COLO668 (cell line): Measurements from ENCODE around the gene ATP6V0E1.

ENCODE experiments used
- DNase-seq: peaks from one replicate; lab custom pipeline; 2025; ENCODE audit not compliant: unreplicated experiment; lab: John Stamatoyannopoulos, UW

ATP6V0E1 gene

DNA sequence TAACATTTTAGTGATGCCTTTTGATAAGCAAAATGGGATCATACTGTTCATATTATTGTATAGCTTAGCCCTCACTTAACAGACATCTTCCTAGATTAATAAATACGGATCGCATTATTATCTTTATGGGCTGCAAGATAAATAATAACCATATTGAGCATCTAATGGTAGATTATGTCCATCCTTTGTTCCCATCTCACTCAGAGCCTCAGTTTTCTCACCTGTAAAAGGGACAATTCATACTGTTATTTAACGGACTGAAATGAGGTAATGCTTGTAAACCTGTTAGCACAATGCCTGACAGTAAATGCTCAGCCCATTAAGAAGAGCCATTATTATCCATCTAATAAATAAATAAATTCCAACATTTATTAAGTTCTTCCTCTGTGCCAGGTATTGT lies 27.3 kb upstream of the ATP6V0E1 start:
- DNase-seq: no peak

DNA sequence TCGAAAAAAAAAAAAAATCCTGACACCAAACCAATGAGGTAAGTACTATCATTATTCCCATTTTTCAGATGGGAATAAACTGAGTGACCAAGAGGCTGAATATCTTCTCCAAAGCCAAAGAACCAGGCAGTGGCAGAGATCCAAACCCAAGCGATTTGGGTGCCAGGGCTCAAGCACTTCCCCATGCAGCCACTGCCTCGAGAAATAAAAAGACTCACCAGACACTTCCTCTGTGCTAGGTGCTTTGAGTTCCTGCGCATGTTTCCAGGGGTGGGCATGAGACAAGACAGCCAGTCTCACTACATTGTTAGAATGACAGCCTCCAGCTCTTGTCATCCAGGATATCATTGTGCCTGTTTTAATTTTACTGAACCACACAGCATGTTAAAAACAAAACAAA lies 26.6 kb upstream of the ATP6V0E1 start:
- no peak for DNase-seq

DNA sequence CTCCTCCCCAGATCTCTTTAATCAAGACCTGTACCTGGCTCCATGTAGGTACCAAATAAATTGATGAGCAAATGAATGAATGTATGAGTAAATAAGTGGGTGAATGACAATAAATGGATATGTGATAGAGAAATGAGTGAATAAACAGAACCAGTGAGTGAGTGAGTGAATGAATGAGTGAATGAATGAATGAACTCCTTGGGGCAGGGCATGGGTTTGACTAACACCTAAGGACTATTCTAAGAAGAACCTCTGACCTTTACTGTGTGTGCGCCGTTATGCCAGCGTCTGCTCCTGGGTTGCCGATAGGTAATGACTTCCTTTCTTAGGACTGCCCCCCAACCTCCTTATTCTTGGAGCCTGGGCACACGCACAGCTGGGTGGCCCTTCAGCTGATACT lies 26.1 kb upstream of the ATP6V0E1 start:
- no peak for DNase-seq

DNA sequence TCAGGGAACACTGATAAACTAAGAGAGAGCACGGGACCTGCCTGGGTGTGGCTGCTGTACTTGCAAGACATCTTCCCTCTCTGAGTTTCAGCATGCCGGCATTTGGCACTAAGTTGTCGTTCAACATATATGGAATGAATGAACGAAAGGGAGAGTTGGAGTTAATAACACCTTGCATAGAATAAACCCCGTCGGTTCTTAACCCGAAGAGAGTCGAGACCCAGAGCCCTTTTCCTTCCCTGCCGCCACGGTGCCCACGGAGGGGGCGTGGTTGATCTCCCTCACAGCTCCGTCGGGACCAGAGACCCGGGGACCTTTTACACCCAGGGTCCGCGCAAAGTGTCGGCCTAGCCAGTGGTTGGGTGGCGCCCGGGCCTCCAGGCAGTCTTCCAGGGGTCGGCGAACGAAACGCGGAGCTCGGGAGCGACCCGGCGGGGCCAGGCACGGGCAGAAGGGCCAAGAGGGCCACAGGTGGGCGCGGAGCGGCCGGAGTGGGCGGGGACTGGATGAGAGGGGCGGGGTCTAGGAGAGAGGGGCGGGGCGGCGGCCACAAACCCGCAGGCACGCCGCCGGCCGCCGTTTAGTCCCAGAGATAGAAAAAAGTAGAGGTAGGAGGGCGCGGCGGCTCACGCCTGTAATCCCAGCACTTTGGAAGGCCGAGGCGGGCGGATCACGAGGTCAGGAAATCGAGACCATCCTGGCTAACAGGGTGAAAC lies 25.1 kb upstream of the ATP6V0E1 start:
- DNase-seq: peak; percentile 65

DNA sequence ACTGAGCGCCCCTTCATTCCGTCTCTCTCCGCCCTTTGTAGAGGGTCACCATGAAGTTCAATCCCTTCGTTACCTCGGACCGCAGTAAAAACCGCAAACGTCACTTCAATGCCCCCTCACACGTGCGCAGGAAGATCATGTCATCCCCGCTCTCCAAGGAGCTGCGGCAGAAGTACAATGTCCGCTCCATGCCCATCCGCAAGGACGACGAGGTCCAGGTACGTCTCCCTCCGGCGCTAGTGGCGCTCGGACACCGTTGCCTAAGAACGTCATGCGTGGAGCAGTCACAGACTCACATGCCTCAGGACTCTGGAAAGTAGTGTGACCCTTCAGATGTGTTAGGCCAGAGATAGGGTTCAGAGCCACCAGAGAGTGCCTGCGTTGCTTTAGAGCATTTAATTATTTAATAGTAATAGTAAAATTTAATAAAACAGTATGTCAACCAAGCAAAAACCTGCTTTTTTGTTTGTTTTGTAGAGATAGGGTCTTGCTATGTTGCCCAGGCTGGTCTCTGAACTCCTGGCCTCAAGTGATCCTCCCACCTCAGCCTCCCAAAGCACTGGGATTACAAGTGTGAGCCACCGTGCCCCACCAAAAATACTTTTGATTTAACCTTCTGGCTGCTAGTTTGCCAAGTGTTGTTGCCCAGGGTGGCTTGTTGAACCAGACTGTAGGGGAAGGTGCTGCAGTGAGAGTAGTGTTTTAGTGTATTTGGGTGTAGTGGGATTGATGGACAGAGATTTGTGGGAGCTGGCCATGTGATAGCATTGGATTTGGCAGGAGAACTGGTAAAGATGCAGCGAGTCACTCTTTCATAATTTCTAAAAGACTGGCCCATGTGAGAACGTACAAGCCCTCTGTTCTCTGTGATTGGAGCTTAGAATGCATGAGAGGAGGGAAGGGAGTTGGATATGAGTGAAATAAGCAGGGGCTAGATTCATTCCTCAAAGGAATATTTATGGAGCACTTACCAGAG lies 23.5 kb upstream of the ATP6V0E1 start:
- no peak for DNase-seq

DNA sequence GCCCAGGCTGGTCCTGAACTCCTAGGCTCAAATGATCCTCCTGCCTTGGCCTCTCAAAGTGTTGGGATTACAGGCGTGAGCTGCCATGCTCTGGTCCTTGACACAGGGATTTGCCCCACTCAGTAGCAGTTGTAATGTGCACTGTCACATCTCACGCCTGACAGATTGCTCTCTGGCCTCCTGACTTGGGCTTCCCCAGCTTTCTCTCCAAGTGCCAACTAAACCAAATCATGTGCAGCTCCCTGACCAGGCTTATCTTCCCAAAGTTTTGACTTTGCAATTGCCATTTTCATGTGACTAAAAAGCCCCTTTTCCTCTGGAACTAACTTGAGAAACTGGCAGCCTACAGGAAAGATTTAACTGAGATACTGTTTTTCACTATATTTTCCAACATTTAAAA lies 13.7 kb upstream of the ATP6V0E1 start:
- DNase-seq: no peak

DNA sequence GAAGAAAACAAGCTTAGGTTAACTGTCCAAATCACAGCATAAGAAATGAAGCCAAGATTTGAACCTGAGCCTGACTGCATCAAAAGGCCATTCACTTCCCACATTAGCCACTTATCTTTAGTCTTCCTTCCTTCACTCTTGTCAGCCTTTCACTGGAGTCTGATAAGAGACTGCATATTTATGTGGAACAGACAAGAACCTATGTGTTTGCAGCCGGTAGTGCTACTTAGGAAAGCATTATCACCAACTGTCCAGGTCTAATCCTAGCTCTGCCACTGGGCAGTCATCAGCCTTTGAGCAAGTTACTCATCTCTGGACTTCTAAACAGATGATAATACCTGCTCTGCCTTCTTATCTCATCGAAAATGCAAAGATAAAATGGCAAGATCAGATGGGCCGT lies 12.1 kb upstream of the ATP6V0E1 start:
- no peak for DNase-seq

DNA sequence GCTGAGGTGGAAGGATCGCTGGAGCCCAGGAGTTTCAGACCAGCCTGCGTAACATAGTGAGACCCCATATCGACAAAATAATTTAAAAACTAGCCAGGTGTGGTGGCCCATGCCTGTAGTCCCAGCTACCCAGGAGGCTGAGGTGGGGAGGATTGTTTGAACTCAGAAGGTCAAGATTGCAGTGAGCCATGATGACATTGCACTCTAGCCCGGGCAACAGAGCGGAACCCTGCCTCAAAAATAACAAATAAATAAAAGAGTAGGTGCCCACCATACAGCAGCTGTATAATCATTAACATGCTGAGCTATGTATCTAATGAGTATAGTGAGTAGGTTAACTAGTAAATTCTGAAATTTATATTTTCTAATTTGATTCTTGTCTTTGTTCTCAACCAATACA lies 11.0 kb upstream of the ATP6V0E1 start:
- no peak for DNase-seq

DNA sequence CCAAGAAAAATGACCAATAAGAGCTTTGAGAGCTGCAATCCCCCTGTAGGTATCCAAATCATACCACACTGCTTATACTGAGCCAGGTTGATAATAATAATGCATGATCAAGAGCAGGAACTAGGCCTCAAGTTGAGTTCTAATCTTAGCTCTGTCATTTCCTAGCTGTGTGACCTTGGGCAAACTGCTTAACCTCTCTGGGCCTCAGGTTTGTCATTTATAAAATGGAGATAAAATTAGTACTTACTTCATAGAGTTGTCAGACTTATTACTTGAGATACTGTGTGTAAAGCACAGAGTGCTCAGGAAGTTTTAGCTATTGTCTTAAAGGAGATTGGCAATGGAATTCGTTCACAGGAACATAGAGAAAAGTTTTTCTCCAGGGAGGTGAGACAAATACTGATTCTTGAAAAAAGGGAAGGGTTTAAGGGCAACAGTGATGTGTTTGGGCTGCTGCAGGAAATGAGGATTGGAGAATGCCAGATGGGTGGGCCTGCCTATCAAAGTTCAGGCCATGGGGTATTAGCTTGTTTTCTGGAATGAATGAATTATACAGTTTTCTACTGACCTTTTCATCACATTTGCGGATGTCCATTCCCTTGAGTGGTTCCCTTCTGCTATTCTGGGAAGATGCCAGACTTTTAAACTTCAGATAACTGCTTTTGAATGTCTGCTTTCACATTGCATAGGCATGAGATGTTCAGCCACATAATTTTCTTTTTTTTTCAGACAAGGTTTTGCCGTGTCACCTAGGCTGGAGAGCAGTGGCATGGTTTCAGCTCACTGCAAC lies 10.2 kb upstream of the ATP6V0E1 start:
- DNase-seq: no peak

DNA sequence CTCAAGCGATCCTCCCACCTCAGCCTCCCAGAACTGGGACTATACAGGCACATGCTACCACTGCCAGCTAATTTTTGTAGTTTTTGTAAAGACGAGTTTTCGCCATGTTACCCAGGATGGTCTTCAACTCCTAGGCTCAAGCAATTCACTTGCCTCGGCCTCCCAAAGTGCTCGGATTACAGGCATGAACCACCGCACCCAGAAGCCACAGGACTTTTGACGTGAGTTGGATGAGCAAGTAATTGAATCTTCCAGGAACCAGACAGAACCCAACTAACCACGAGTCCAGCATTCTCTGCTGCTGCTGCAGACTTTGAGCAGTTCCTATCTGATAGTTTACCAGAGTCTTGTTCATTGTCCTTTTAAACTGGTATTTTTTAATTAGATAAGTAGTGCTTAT lies 9.6 kb upstream of the ATP6V0E1 start:
- no peak for DNase-seq

DNA sequence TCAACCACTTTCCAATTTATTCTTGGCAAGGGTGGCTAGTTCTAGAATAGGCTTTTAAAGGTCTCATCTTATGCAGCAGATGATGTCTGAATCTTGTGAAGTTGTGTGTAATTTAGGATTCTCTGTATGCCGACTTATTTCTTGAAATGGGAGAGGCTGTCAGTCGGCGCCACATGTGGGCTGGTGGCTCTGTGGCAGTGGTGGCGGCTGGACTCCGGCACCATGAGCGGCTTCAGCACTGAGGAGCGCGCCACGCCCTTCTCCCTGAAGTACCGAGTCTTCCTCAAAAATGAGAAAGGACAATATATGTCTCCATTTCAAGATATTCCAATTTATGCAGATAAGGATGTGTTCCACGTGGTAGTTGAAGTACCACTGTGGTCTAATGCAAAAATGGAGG lies 8.3 kb upstream of the ATP6V0E1 start:
- no peak for DNase-seq

DNA sequence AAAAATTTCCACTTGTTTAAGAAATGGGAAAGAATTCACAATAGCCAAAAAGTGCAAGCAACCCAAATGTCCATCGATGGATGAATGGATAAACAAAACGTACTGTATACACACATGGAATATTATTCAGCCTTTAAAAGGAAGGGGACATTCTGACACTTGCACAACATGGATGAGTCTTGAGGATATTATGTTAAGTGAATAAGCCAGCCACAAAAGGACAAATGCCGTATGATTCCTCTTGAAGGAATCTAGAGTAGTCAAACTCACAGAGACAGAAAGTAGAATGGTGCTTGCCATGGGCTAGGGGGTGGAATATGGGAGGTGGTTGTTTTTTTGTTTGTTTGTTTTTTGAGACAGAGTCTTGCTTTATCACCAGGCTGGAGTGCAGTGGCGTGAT lies 3.8 kb upstream of the ATP6V0E1 start:
- DNase-seq: no peak

DNA sequence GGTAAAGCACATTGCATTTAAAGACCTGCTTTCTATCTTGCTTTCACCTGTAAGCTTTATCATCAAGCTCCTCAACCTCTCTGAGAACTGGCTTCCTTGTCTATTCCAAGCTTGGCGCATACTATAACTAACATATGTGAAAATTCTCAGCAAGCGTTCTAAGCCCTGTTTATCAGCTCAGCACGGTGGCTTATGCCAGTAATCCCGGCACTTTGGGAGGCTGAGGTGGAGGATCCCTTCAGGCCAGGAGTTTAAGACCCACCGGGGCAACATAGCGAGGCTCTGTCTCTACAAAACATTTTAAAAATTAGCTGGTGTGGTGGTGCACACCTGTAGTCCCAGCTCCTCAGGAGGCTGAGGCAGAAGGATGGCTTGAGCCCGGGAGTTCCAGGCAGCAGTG lies 1.6 kb upstream of the ATP6V0E1 start:
- no peak for DNase-seq

DNA sequence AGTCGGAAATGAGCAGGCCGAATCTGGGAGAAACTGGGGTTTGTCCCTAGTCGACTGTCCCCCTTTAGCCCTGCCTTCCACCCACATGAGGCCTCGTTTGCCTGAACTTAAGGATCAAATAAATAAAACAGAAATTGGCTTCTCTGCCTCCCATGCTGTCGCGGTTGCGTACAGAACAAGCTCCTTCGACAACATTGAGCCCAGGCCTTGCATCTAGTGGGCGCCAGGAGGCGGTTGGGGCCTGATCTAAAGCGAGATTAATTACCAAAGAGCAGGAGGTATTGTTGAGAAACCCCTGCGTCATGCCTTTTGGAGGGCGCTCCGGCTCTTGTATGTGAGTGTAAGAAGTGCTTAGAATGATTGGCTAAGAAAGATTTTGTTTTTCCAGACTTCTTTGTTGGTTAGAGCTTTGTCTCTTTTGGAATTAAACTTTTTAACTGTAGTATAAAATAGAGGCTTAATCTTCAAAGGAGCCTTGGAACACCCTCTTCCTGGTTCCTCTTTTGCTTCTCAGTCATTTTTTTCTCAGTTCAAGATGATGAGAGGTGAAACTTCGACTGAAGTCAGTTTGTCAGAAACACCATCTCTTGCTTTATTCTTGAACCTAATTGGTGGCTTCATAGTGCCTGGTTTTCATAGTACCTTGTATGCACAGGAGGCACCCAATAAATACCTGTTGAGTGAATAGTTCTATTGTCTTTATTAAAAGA lies 828 bp downstream of the ATP6V0E1 start:
- DNase-seq: peak; percentile 64

DNA sequence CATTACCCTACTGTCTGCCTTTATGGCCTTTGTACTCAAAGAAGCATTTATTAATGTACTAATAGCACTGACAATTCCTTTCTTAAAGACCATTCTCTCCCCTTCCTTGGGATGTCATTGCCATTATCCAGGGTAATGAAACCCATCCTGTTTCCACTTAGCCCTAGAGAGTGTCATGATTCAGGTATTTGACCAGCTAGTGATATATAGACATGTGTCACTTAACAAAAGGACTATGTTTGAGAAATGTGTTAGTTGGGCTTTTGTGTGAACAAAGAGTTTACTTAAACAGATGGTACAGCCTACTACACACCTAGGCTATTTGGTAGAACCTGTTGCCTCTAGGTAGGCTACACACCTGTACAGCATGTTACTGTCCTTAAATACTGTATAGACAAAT lies 2.0 kb downstream of the ATP6V0E1 start:
- peak; percentile 18 for DNase-seq

DNA sequence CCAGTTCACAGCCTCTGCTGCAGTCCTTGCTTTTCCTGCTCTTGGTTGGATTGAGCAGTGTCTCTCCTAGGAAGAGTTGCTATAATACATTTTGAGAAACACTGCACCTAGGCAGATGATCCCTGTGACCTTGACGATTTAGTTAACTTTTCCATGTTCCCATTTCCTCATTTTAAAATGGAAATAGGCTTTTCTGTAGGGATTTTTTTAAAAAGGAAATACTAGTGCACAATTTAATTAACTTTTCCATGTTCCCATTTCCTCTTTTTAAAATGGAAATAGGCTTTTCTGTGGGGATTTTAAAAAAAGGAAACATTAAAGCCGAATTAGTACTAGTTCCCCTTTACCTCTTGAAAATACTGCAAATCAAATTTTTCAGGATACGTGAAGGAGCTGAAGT lies 4.7 kb downstream of the ATP6V0E1 start:
- no peak for DNase-seq

DNA sequence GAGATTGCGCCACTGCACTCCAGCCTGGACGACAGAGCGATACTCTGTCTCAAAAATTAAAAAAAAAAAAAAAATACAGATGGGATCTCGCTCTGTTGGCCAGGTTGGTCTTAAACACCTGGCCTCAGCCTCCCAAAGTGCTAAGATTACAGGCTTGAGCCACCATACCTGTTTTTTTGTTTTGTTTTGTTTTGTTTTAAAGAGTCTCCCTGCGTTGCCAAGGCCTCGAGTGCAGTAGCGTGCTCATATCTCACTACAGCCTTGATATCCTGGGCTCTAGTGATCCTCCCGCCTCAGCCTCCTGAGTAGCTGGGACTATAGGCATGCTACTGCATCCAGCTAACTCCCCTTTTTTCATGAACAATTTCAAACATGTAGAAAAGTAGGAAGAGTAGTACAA lies 7.2 kb downstream of the ATP6V0E1 start:
- DNase-seq: no peak

DNA sequence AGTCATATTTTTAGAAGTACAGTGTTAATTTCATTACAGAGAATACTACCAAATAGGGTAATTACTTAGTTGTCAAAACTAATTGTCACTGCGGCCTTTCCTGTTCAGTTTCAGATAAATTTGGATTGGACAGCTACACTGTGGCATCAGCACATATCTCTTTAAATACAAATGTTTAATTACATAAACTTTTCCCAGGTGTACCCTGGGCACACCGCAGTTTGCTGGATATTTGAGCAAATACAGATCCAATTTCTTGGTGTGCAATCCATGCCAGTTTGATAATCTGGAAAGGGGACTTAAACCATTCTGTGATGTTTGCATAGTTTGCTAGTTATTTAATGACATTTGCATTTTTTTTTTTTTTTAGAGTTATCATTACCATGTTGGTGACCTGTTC lies 10.8 kb downstream of the ATP6V0E1 start:
- no peak for DNase-seq

DNA sequence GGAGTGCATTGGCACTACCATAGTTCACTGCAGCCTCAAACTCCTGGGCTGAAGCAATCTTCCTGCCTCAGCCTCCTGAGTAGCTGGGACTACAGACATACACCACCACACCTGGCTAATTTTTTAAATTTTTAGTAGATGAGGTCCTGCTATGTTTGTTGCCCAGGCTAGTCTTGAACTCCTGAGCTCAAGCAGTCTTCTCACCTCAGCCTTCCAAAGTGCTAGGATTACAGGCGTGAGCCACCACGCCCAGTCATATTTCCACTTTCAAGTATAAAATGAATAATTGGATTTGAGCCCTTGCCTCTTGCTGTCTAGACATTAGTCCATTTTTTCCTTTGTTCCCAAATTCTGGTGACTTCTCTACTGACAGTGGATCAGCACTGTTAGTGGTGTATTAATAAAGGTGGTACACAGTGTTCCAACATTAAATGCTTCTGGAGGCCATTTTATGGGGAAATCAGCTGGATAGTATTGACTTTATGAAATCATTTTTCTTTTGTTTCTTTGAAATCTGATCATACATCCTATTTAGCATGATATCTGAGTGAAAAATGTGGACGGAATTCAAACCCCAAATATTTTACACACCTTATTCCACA lies 15.9 kb downstream of the ATP6V0E1 start:
- no peak for DNase-seq

DNA sequence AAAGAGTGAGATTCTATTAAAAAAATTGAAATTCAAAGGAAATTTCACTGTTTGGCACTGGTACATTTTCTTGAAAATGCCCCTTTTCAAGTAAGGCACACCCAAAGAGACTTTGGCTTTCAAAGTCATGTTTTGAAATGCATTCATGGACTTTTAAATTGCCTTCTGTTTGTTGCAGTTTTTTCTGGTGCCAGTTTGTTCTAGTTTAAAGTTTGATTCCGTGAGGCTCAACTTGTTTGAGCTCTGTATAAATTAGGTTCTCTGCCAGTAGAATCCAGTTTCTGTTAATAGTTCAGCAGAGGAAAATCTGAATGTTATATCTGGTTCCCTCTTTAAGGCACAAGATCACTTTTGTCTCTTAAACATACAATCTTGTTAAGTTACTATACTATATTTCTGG lies 16.4 kb downstream of the ATP6V0E1 start:
- DNase-seq: no peak
